Measurements from ENCODE around the gene KCNQ1. TPM values are rescaled to one million over a fixed set of nuclear protein-coding genes. Genes with fewer than 3 reads are reported as not detected.

The KCNQ1 gene
- polyA plus RNA-seq, 1 of the 3 experiments (the other 2 are of a cell fraction), result 0.05 TPM

GRCh38 chr11:2474059-2474901, 29.5 kb downstream of the KCNQ1 start:
- no peak overlapping the region for H3K4me2 ChIP-seq
- no peaks in the 10 kb centered on the region for H3K79me2 ChIP-seq (ENCODE audit: insufficient read depth)
- no peaks in the 10 kb centered on the region for H4K20me1 ChIP-seq (ENCODE audit: insufficient read depth)
- H3K27me3 ChIP-seq (ENCODE audit: insufficient read depth), result no peaks in the 10 kb centered on the region
- ChIA-PET POLR2A (no interaction called here), CTCF (interaction anchor here (1.1 to 1.9 kb wide), 3 partner anchors 9 to 57 kb away, joined by 3 to 7 read pairs (median 4); no protein-coding TSS in a partner anchor)
- no peak for DNase-seq
- H3K9me3 ChIP-seq, result no peaks in the 10 kb centered on the region
- no peaks in the 10 kb centered on the region for H3F3A ChIP-seq (replicated peaks; ENCODE audit: insufficient read depth)
- no peak overlapping the region for H2AFZ ChIP-seq (ENCODE audit: low read depth)
- no peak overlapping the region for H3K27ac ChIP-seq (ENCODE audit: low read depth in 2 of 2, low read length in 1 of 2)
- no peaks in the 10 kb centered on the region for H3K9me2 ChIP-seq
- H3K4me1 ChIP-seq (ENCODE audit: control insufficient read depth in 1 of 2, insufficient read depth in 2 of 2, low read depth in 1 of 2, low read length in 1 of 2), result peaks cover 0 to 4% of the 10 kb centered on the region in 2 experiments; a peak in 1 of 4 replicates
- no peaks in the 10 kb centered on the region for H3K36me3 ChIP-seq (replicated peaks in 1 of 2; ENCODE audit: control insufficient read depth in 1 of 2, insufficient read depth in 2 of 2, low read length in 1 of 2)
- 41% methylated on average over 8 of the region's 19 CpGs for WGBS (ENCODE audit: low lambda C conversion rate)
- no peak for TF ChIP-seq TEAD4 (IDR thresholded peaks at IDR 0.05; ENCODE audit: borderline replicate concordance, insufficient read depth)
- TF ChIP-seq NRF1 (IDR thresholded peaks at IDR 0.05; ENCODE audit: low read depth, low read length), result no peak
- TF ChIP-seq, protein P1, sequence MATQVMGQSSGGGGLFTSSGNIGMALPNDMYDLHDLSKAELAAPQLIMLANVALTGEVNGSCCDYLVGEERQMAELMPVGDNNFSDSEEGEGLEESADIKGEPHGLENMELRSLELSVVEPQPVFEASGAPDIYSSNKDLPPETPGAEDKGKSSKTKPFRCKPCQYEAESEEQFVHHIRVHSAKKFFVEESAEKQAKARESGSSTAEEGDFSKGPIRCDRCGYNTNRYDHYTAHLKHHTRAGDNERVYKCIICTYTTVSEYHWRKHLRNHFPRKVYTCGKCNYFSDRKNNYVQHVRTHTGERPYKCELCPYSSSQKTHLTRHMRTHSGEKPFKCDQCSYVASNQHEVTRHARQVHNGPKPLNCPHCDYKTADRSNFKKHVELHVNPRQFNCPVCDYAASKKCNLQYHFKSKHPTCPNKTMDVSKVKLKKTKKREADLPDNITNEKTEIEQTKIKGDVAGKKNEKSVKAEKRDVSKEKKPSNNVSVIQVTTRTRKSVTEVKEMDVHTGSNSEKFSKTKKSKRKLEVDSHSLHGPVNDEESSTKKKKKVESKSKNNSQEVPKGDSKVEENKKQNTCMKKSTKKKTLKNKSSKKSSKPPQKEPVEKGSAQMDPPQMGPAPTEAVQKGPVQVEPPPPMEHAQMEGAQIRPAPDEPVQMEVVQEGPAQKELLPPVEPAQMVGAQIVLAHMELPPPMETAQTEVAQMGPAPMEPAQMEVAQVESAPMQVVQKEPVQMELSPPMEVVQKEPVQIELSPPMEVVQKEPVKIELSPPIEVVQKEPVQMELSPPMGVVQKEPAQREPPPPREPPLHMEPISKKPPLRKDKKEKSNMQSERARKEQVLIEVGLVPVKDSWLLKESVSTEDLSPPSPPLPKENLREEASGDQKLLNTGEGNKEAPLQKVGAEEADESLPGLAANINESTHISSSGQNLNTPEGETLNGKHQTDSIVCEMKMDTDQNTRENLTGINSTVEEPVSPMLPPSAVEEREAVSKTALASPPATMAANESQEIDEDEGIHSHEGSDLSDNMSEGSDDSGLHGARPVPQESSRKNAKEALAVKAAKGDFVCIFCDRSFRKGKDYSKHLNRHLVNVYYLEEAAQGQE (IDR thresholded peaks at IDR 0.05; ENCODE audit: low read depth, low read length), result no peak
- TF ChIP-seq FOXM1 (IDR thresholded peaks at IDR 0.05; ENCODE audit: low read depth), result no peak
- TF ChIP-seq EZH2phosphoT487 (IDR thresholded peaks at IDR 0.05; ENCODE audit: borderline replicate concordance, low read depth), result no peak
- no peak for TF ChIP-seq TAF1 (IDR thresholded peaks at IDR 0.05; ENCODE audit: borderline replicate concordance, low read depth, low read length)
- TF ChIP-seq NFIC (IDR thresholded peaks at IDR 0.05; ENCODE audit: borderline replicate concordance), result no peak
- no peak for TF ChIP-seq MXI1 (IDR thresholded peaks at IDR 0.05; ENCODE audit: low read depth, low read length)
- TF ChIP-seq, protein P2, sequence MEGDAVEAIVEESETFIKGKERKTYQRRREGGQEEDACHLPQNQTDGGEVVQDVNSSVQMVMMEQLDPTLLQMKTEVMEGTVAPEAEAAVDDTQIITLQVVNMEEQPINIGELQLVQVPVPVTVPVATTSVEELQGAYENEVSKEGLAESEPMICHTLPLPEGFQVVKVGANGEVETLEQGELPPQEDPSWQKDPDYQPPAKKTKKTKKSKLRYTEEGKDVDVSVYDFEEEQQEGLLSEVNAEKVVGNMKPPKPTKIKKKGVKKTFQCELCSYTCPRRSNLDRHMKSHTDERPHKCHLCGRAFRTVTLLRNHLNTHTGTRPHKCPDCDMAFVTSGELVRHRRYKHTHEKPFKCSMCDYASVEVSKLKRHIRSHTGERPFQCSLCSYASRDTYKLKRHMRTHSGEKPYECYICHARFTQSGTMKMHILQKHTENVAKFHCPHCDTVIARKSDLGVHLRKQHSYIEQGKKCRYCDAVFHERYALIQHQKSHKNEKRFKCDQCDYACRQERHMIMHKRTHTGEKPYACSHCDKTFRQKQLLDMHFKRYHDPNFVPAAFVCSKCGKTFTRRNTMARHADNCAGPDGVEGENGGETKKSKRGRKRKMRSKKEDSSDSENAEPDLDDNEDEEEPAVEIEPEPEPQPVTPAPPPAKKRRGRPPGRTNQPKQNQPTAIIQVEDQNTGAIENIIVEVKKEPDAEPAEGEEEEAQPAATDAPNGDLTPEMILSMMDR (IDR thresholded peaks at IDR 0.05), result no peak
- no peak for TF ChIP-seq YY1 (IDR thresholded peaks at IDR 0.05; ENCODE audit: low read depth)
- no peak for TF ChIP-seq POLR2AphosphoS5 (IDR thresholded peaks at IDR 0.05; ENCODE audit: low read depth, low read length)
- no peak for TF ChIP-seq ZBTB33 (IDR thresholded peaks at IDR 0.05; ENCODE audit: borderline replicate concordance, low read depth)
- H3K4me3 ChIP-seq (ENCODE audit: low read depth in 2 of 2, low read length in 1 of 2), result no peak overlapping the region
- H3K9ac ChIP-seq, result no peak overlapping the region

Measured in SK-N-SH (cell line).